Measurements from ENCODE around the gene ST6GALNAC2.

Gene ST6GALNAC2

GRCh38 chr17:76553178-76553908 lies 32.3 kb downstream of the ST6GALNAC2 start:
- DNase-seq, result no peak

DNA sequence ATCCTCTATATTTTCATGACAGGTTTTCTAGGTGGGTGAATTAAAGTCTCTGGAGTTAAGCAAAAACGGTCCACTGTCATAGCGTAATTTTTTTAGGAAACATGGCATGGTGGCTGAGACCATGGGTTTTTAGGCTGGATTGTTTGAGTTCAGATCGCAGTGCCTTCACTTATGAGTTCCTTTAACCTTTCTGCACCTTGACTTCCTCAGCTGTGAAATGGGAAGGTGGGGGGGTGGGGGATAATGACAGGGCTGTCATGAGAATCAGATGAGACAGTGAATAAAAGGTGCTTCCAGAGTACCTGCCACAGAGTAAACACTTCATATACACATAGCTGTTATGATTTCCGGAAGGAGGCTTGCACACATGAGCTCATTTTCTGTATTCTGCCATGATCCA lies 34.0 kb downstream of the ST6GALNAC2 start:
- DNase-seq, result no peak

DNA sequence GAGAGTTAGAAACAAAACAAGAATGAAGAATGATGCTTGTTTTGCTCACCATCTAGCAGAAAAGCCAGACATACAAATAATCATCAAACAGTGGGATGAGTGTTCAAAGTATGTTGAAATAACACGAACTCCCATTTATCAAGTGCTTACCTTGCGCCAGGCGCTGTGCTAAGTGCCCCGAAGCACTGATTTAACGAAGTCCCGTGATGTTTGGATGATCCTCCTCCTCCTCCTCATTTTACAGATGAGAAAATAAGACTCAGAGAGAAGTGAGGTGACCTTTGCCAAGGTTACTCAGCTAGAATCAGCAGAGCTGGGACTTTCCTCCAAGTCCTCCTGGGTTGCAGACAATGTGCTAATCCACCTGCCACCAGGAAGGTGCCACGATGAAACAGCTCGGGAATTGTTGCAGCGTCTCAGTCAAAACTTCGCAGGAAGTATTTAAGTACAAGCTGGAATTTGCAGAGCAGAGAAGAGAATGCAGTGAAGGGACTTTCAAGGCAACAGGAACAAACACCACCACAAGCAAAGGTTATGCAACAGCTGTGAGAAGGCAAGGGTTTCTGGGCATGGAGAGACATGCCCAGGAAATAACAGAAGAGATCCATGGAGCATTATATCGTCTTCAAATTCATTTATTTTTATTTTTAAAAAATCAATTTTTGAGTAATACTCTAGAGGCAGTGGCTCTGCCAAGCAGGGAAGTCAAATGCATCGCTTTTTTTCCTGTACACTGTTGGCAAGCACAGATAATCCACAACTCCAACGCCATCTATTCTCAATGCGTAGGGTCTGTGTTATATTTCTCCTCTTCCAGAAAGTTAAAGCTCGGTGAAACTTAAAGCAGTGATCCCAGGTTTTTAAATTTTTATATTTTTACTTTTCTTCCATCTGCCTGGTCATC lies 34.7 kb downstream of the ST6GALNAC2 start:
- no peak for DNase-seq

DNA sequence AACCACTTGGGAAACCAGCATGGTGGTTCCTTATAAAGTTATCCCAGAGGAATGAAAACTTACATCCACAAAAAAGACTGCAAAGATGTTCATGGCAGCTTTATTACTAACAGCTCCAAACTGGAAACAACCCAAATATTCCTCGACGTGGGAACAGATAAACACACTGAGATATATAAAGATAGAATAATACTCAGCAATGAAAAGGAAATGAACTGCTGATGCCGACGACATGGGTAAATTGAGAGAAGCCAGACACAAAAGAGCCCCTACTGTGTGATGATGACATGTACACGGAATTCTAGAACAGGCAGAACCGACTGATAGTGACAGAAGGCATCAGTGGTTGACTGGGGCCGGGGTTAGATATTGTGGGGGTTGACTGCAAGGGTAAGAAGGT lies 36.1 kb downstream of the ST6GALNAC2 start:
- no peak for DNase-seq

DNA sequence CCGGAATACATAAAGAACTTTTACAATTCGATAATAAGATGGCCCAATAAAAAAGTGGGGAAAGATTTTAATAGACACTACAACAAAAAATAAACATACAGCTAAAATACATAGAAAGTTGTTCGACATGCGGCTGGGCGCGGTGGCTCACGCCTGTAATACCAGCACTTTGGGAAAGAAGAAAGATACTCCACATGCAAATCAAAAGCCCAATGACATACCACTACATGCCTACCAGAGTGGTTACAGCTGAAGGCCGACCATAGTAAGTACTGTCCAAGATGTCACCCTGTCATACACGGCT lies 36.5 kb downstream of the ST6GALNAC2 start:
- DNase-seq, result no peak

DNA sequence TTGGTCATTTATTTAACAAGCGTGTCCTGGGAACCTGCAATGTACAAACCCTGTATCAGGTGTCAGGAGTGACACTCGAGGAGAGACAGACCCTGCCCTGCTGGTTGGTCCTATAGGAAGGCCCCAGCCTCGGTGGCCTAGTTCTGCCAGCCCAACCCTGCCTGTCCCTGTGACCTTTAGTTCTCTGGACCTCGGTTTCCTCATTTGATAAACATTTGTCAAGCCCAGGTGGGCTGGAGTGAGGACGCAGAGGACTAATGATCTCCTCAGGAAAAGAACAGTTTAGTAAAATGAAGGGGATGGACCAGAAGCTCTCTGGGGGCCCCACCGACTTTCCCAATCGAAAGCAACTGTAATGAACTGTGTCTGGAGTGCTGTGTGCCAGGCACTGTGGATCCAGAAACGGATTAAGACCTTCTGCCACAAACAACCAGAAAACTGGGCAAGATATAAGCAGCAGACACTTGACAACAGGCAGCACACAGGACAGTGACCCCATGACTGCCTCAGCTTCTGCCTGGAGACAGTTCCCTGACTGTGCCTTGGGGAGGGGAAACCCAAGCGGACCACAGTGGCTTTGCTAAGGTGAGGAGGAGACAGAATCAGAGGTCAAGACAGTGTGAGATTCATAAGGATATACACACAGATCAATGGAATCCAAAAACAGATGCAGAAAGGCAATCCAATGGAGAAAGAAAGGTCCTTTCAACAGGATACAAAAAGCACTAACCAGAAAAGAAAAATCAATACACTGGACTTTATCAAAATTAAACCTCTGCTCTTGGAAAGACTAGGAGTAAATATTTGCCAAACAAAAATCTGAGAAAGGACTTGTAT lies 37.1 kb downstream of the ST6GALNAC2 start:
- DNase-seq, result no peak

DNA sequence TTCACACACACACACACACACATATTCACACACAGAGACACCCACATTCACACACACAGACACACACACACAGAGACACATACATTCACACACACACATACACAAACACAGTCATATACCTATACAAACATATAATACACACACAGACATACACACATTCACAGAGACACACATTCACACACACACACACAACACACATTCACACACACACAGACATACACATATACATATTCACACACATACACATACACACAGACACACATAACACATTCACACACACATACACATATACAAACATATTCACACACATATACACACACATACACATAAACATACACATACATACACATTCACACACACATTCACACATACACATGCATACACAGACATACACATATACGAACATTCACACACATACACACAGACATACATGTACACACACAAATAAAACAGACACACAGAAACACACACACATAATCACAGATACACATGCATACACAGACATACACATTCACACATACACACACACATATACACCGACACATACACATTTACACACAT lies 37.9 kb downstream of the ST6GALNAC2 start:
- no peak for DNase-seq

- DNase-seq, result peak; percentile 67
These were observed 38.4 kb downstream of the ST6GALNAC2 start for GRCh38 chr17:76547183-76547641.

- peak; percentile 94 for DNase-seq
These were observed 39.0 kb downstream of the ST6GALNAC2 start for GRCh38 chr17:76546556-76547182.

GRCh38 chr17:76545918-76546555 lies 39.6 kb downstream of the ST6GALNAC2 start:
- DNase-seq, result no peak

DNA sequence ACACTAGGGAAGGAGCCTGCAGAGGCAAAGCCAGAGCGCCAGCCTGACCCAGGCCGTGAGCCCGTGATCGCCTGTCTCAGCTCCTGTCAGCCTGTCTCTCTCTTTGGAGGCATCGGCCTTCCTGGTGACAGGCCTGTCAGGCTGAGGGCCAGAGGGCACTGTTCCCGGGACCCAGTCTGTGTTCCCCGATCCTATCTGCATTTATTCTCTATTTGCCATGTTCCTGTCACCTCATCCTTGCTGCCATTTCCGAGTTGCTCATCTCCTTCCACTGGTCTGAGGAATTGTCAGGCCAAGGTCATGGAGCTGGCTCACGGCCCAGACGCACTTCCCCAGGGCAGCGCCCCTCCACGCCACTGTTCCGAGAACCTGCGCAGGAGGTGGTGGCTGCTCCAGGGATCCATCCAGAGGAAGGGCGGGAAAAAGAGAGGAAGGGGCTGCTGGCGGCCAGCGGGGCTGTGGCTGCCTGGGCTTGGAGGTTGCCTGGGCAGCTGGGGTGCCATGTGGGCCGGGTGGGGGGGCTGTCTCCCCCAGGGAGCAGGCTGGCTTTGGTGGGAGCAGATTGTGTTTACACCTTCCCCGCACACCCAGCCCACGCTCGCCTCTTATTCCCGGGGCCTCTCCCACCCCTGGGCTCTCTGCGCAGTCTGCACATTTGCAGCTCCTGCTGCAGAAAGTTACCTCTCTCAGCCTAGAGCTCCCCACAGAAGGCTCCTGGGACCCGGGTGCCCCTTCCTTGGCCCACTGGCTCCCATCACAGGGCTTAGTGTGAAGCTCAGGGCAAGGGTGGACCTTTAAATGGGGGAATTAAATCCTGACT lies 40.9 kb downstream of the ST6GALNAC2 start:
- DNase-seq, result no peak

GRCh38 chr17:76543826-76544545 lies 41.7 kb downstream of the ST6GALNAC2 start:
- no peak for DNase-seq

- DNase-seq, result no peak
These were observed 42.2 kb downstream of the ST6GALNAC2 start for GRCh38 chr17:76543482-76543825.

DNA sequence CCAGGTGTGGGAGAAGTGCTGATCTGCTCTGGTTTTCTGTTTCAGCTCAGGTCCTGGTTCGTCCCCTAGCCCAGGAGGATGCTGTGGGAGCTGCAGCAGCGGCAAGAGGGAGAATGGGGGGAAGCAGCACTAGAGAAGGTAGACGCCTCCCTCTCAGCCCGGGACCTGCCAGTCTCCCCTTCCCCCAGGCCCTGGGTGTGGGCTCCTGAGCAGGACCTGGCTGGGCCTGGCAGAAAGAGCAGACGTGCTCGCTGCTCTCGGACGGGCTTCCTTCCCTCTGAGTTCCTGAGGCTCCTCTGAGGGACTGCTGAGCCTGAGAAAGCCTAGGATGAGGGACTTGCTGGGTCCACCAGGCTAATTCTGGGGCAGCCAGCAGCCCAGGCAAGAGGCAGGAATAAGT lies 42.7 kb downstream of the ST6GALNAC2 start:
- DNase-seq, result no peak

GRCh38 chr17:76542566-76542971 lies 43.1 kb downstream of the ST6GALNAC2 start:
- no peak for DNase-seq

DNA sequence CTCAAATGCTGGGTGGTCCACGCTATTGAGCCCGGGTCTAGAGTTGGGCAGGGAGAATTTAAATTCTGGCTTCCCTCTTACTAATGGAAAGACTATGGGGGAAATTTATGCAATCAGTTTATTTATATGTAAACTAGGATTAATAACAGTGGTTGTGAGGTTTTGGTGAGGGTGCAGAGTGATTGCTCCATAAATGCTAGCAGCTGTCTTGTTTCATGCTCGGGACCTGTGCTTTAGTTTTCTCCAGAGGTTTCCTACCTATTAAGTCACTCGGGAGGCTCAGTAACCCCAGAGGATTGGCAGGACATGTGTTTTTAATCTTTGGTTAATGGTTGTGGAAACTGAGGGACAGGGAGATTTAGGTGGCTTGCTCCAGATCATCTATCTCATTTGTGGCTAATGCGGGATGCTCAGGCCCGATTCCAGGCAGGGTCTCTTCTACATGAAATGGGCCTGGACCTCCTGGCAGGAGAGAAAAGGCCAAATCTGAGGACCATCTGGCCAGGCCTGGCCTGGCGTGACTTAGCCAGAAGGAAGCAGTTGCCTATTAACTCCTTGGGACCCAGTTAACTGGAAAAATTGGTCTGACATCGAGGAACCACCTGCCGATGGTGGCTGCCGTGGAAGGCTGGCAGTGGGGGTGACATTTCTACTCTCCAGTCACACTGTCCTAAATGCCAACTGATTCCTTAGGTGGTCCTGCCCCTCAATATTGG lies 43.8 kb downstream of the ST6GALNAC2 start:
- no peak for DNase-seq

DNA sequence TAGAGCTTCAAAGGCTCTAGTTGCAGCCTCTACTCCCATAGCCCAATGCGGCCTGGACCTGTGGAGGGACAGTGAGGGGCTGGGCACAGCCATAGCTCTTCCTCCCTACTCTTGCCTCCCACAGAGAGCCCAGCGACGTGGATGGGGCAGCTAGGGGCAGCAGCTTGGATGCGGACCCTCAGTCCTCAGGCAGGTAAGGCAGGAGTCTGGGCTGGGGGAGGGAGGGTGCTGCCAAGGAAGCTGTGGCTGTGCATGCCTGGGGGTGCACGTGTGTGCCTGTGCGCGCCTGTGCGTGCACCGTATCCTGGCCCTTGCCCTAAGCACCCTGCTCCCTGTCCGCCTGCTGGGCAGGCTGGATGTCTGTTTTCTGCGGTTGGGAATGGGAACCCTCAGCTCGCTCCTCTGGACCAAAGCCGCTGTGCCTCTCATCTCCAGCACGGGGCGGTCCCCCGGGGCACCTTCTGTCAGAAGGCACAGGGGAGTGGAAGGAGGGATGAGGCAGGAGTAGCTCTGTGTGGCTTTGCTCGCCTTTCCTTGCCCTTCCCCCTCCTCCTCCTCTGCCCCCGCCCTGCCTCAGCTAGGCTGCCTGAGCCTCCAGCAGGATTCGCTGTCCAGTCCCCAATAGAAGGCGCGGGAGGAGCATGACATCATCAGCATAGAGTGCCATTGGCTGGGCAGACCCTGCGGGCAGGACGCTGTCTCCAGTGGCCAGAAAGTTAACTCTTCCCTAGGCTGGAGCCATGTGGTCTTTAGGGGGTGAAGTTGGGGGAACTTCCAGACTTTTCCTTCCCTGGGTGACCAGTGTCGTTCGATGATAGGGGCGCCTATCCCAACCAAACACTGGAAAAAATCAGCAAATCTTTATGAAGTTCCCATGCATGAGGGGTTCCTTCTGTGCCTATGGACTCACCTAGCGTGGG lies 45.0 kb downstream of the ST6GALNAC2 start:
- DNase-seq, result peak; percentile 96

DNA sequence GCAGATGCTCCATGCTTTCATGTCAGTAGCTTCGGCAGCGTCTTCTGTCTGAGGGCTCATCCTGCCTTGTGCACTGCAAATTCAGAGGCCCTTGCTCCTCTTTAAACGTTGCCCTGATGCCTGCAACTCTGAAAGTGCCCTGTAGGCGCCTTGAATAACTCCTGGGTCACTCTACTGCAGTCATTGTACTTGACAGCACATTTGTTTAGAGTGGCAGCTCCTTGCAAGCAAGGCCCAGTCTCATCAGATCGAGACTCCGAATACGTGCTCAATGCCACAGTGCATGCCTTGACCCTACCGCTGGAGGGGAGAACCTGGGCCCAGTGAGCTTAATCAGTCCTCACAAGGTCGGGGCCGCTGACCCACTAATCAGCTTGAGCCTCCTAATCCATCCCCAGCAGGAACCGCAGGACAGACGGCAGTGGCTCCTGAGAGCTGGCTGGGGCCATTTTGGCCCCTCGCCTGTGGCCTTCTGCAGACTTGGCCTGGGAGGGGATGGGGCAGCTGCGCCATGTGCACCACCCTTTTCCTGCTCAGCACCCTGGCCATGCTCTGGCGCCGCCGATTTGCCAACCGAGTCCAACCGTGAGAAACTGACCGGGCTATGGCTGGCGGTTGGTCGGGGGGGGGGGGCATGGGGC lies 45.9 kb downstream of the ST6GALNAC2 start, which contains the start of gene PRCD:
Gene PRCD (plus strand): TSS at position 414 of the 641 bp plus-strand sequence. CDS start 98 bp downstream, at position 512.
- no peak for DNase-seq

Measured in fibroblast of upper back skin (primary cell).